GM21390 (cell line): ENCODE data around the gene NLGN3.

Experiments used
- ATAC-seq: cut with Tn5 transposase; IDR thresholded peaks from one replicate; pipeline ENCODE4 v1.9.1; 2021; ENCODE audit not compliant: unreplicated experiment

NLGN3 gene

GRCh38 chrX:71212536-71212935 is 67.9 kb downstream of the NLGN3 start:
- no peak for ATAC-seq

GRCh38 chrX:71214152-71214551 is 69.5 kb downstream of the NLGN3 start:
- ATAC-seq: no peak

- no peak for ATAC-seq
Measured at GRCh38 chrX:71214604-71215337, 70.1 kb downstream of the NLGN3 start.

GRCh38 chrX:71215338-71215912 is 70.8 kb downstream of the NLGN3 start:
- ATAC-seq: no peak

- ATAC-seq: no peak
Measured at GRCh38 chrX:71216485-71216884, 71.8 kb downstream of the NLGN3 start.

GRCh38 chrX:71217298-71217697 is 72.7 kb downstream of the NLGN3 start:
- no peak for ATAC-seq
